CD4-positive, alpha-beta T cell treated with Interleukin-12 subunit alpha and Interleukin-12 subunit beta, for 1 hour (primary cell): ENCODE data around the gene LRRFIP2.
"Not testable (repeated sequence)": the region's sequence is repeated elsewhere in the genome, so short reads cannot be mapped to it uniquely, and the experiment has no call there.

Source experiments
- DNase-seq: peaks from one replicate; pipeline ENCODE4 v3.0.0-alpha.2; 2020

Gene LRRFIP2

GRCh38 chr3:37055077-37055476 lies 119.3 kb downstream of the LRRFIP2 start:
- not testable (repeated sequence) for DNase-seq

GRCh38 chr3:37054370-37054769 lies 120.0 kb downstream of the LRRFIP2 start:
- DNase-seq: no peak

- DNase-seq: no peak
Observed at GRCh38 chr3:37053753-37054152, 120.6 kb downstream of the LRRFIP2 start.

- no peak for DNase-seq
Observed at GRCh38 chr3:37053337-37053736, 121.0 kb downstream of the LRRFIP2 start.

- DNase-seq: no peak
Observed at GRCh38 chr3:37052860-37053259, 121.5 kb downstream of the LRRFIP2 start.

- DNase-seq: no peak
Observed at GRCh38 chr3:37050282-37050681, 124.1 kb downstream of the LRRFIP2 start.

- DNase-seq: not testable (repeated sequence)
Observed at GRCh38 chr3:37042712-37043111, 131.7 kb downstream of the LRRFIP2 start.

- no peak for DNase-seq
Observed at GRCh38 chr3:37041546-37042195, 132.7 kb downstream of the LRRFIP2 start.

- no peak for DNase-seq
Observed at GRCh38 chr3:37040231-37040630, 134.2 kb downstream of the LRRFIP2 start.

GRCh38 chr3:37039161-37039846 lies 135.1 kb downstream of the LRRFIP2 start:
- DNase-seq: no peak

- no peak for DNase-seq
Observed at GRCh38 chr3:37037352-37037751, 137.0 kb downstream of the LRRFIP2 start.

- DNase-seq: no peak
Observed at GRCh38 chr3:37032961-37033360, 141.4 kb downstream of the LRRFIP2 start.

GRCh38 chr3:37031096-37031682 lies 143.2 kb downstream of the LRRFIP2 start:
- no peak for DNase-seq

GRCh38 chr3:37030588-37030987 lies 143.8 kb downstream of the LRRFIP2 start:
- DNase-seq: no peak

GRCh38 chr3:37029516-37030163 lies 144.7 kb downstream of the LRRFIP2 start:
- no peak for DNase-seq

- no peak for DNase-seq
Observed at GRCh38 chr3:37029111-37029510, 145.3 kb downstream of the LRRFIP2 start.

GRCh38 chr3:37028329-37028728 lies 146.1 kb downstream of the LRRFIP2 start:
- no peak for DNase-seq

GRCh38 chr3:37026851-37027250 lies 147.5 kb downstream of the LRRFIP2 start:
- DNase-seq: no peak

- DNase-seq: no peak
Observed at GRCh38 chr3:37025561-37026335, 148.6 kb downstream of the LRRFIP2 start.

- DNase-seq: no peak
Observed at GRCh38 chr3:37024820-37025405, 149.5 kb downstream of the LRRFIP2 start.

- DNase-seq: peak; percentile 9
Observed at GRCh38 chr3:37024092-37024491, 150.3 kb downstream of the LRRFIP2 start.

- DNase-seq: no peak
Observed at GRCh38 chr3:37017683-37018082, 156.7 kb downstream of the LRRFIP2 start.

GRCh38 chr3:37016903-37017302 lies 157.5 kb downstream of the LRRFIP2 start:
- DNase-seq: no peak
